ENCODE measurements around the gene TOM1.

TOM1 gene

GRCh38 chr22:35333220-35333619, 33.5 kb downstream of the TOM1 start:
- H3K27me3 Mint-ChIP-seq (ENCODE audit: low read depth, poor library complexity), result no peaks in the 10 kb centered on the region
- H3K4me3 Mint-ChIP-seq, result no peak overlapping the region
- H3K9me3 Mint-ChIP-seq, result no peaks in the 10 kb centered on the region
- DNase-seq, result no peak
- no peak for TF ChIP-seq CTCF (IDR thresholded peaks at IDR 0.05)
- no peak overlapping the region for H3K27ac Mint-ChIP-seq
- peaks cover 24% of the 10 kb centered on the region for H3K4me1 Mint-ChIP-seq
- peaks cover 21% of the 10 kb centered on the region for H3K36me3 Mint-ChIP-seq (ENCODE audit: low read depth)

- TF ChIP-seq CTCF (IDR thresholded peaks at IDR 0.05), result no peak
- Mint-ChIP-seq H3K4me1 (peaks cover 26% of the 10 kb centered on the region), H3K27me3 (ENCODE audit: low read depth, poor library complexity) (no peaks in the 10 kb centered on the region), H3K27ac (peak overlapping the region; percentile 88), H3K4me3 (no peak overlapping the region), H3K9me3 (no peaks in the 10 kb centered on the region), H3K36me3 (ENCODE audit: low read depth) (peaks cover 21% of the 10 kb centered on the region)
- no peak for DNase-seq
Observed at GRCh38 chr22:35334004-35334403, 34.3 kb downstream of the TOM1 start.

- Mint-ChIP-seq H3K9me3 (no peaks in the 10 kb centered on the region), H3K4me1 (peaks cover 22% of the 10 kb centered on the region), H3K4me3 (no peak overlapping the region), H3K27ac (peak overlapping the region; percentile 92), H3K27me3 (ENCODE audit: low read depth, poor library complexity) (no peaks in the 10 kb centered on the region), H3K36me3 (ENCODE audit: low read depth) (peaks cover 22% of the 10 kb centered on the region)
- no peak for DNase-seq
- TF ChIP-seq CTCF (IDR thresholded peaks at IDR 0.05), result no peak
Observed at GRCh38 chr22:35335468-35335867, 35.8 kb downstream of the TOM1 start.

GRCh38 chr22:35335936-35336781, 36.5 kb downstream of the TOM1 start:
- no peaks in the 10 kb centered on the region for H3K27me3 Mint-ChIP-seq (ENCODE audit: low read depth, poor library complexity)
- no peak for DNase-seq
- no peak overlapping the region for H3K4me3 Mint-ChIP-seq
- TF ChIP-seq CTCF (IDR thresholded peaks at IDR 0.05), result no peak
- H3K27ac Mint-ChIP-seq, result peak overlapping the region; percentile 92
- peaks cover 25% of the 10 kb centered on the region for H3K36me3 Mint-ChIP-seq (ENCODE audit: low read depth)
- H3K9me3 Mint-ChIP-seq, result no peaks in the 10 kb centered on the region
- H3K4me1 Mint-ChIP-seq, result peaks cover 19% of the 10 kb centered on the region

- H3K27me3 Mint-ChIP-seq (ENCODE audit: low read depth, poor library complexity), result no peaks in the 10 kb centered on the region
- H3K4me3 Mint-ChIP-seq, result no peak overlapping the region
- DNase-seq, result no peak
- H3K9me3 Mint-ChIP-seq, result no peaks in the 10 kb centered on the region
- H3K4me1 Mint-ChIP-seq, result peaks cover 19% of the 10 kb centered on the region
- peak overlapping the region; percentile 75 for H3K27ac Mint-ChIP-seq
- TF ChIP-seq CTCF (IDR thresholded peaks at IDR 0.05), result no peak
- peaks cover 22% of the 10 kb centered on the region for H3K36me3 Mint-ChIP-seq (ENCODE audit: low read depth)
Observed at GRCh38 chr22:35337932-35338331, 38.2 kb downstream of the TOM1 start.
